Hepatocyte (in vitro differentiated cells): ENCODE data around the gene PARD3B. TPM values are rescaled to one million over a fixed set of nuclear protein-coding genes. Genes with fewer than 3 reads are reported as not detected.

ENCODE experiments used
- DNase-seq: peaks from one replicate; pipeline ENCODE4 v3.0.0-alpha.2; 2016; ENCODE audit warnings: low spot score
- H2AFZ ChIP-seq: fragments of 200-600 bp; sonication (generic); 2 replicates; pipeline ENCODE4 v1.6.0; 2016; ENCODE audit warnings: antibody characterized with exemption, mild to moderate bottlenecking
- H3K27ac ChIP-seq: fragments of 200-600 bp; sonication (generic); 2 replicates; pipeline ENCODE4 v1.5.1; 2016; ENCODE audit warnings: mild to moderate bottlenecking
- H3K27me3 ChIP-seq: fragments of 200-600 bp; sonication (generic); 2 replicates; pipeline ENCODE4 v1.6.1; 2016
- H3K36me3 ChIP-seq: fragments of 200-600 bp; sonication (generic); replicated peaks from 2 replicates; pipeline ENCODE4 v1.5.1; 2016; ENCODE audit warnings: low read depth; ENCODE audit not compliant: insufficient read depth
- H3K4me1 ChIP-seq: fragments of 200-600 bp; sonication (generic); 2 replicates; pipeline ENCODE4 v1.5.1; 2016; ENCODE audit warnings: mild to moderate bottlenecking, moderate library complexity; ENCODE audit not compliant: insufficient read depth
- H3K4me2 ChIP-seq: fragments of 200-600 bp; sonication (generic); 2 replicates; pipeline ENCODE4 v1.6.0; 2016
- H3K4me3 ChIP-seq: fragments of 200-600 bp; sonication (generic); 2 replicates; pipeline ENCODE4 v1.5.1; 2016; ENCODE audit warnings: mild to moderate bottlenecking
- H3K79me2 ChIP-seq: fragments of 200-600 bp; sonication (generic); 2 replicates; pipeline ENCODE4 v1.6.0; 2017; ENCODE audit warnings: mild to moderate bottlenecking
- H3K9me2 ChIP-seq: fragments of 200-600 bp; sonication (generic); replicated peaks from 2 replicates; pipeline ENCODE4 v1.6.0; 2017; ENCODE audit warnings: mild to moderate bottlenecking; ENCODE audit not compliant: insufficient read depth
- H3K9me3 ChIP-seq: fragments of 200-600 bp; sonication (generic); 2 replicates; pipeline ENCODE4 v1.5.1; 2016; ENCODE audit warnings: low read depth, mild to moderate bottlenecking
- H4K20me1 ChIP-seq: fragments of 200-600 bp; sonication (generic); 2 replicates; pipeline ENCODE4 v1.6.0; 2016; ENCODE audit warnings: mild to moderate bottlenecking; ENCODE audit not compliant: insufficient read depth, poor library complexity, severe bottlenecking
- CTCF ChIP-seq: fragments of 200-600 bp; sonication (generic); IDR thresholded peaks from 2 replicates; pipeline ENCODE4 v1.5.1; 2016; ENCODE audit warnings: antibody characterized with exemption, mild to moderate bottlenecking; ENCODE audit not compliant: poor library complexity
- EZH2 ChIP-seq: fragments of 200-600 bp; sonication (generic); IDR thresholded peaks from 2 replicates; pipeline ENCODE4 v1.6.1; 2016; ENCODE audit warnings: antibody characterized with exemption, mild to moderate bottlenecking, borderline replicate concordance
- EZH2phosphoT487 ChIP-seq: fragments of 200-600 bp; sonication (generic); IDR thresholded peaks from one replicate; pipeline ENCODE4 v1.6.1; 2018; ENCODE audit warnings: antibody characterized with exemption, mild to moderate bottlenecking, low read depth, moderate library complexity; ENCODE audit not compliant: unreplicated experiment, severe bottlenecking
- WGBS: methylation state at CpG from one replicate; pipeline ENCODE4 v1.1.6; 2016; ENCODE audit warnings: low lambda C conversion rate; ENCODE audit errors: missing lambda C conversion rate; 5-methylcytosine and 5-hydroxymethylcytosine counted together
- polyA plus RNA-seq: library from polyadenylated mRNA; unstranded; fragments of >200 nt; fragmentation: Nextera tagmentation; extraction: Ambion mirVana; gene quantifications from 2 replicates; pipeline ENCODE4 v1.2.1, GENCODE V29; 2016
- total RNA-seq: library from RNA; depleted of rRNA; stranded (reverse); fragments of >200 nt; gene quantifications from 2 replicates; pipeline ENCODE4 v1.2.3, GENCODE V29; 2014

The PARD3B gene
- total and polyA plus RNA-seq, 2 experiments from 2014 or later: 11.5 to 21.7 TPM

- no peak overlapping the region for H3K4me2 ChIP-seq
- H3K4me3 ChIP-seq: no peak overlapping the region
- 88% methylated on average over 1 of the region's 1 CpG for WGBS
- no peak for DNase-seq
- H4K20me1 ChIP-seq: no peaks in the 10 kb centered on the region
- no peaks in the 10 kb centered on the region for H3K79me2 ChIP-seq
- no peaks in the 10 kb centered on the region for H3K4me1 ChIP-seq
- no peaks in the 10 kb centered on the region for H3K9me2 ChIP-seq
- TF ChIP-seq EZH2phosphoT487 (no peak), EZH2 (no peak), CTCF (no peak)
- no peaks in the 10 kb centered on the region for H3K9me3 ChIP-seq
- no peaks in the 10 kb centered on the region for H3K27me3 ChIP-seq
- H2AFZ ChIP-seq: no peak overlapping the region
- H3K27ac ChIP-seq: no peak overlapping the region
- H3K36me3 ChIP-seq: no peaks in the 10 kb centered on the region
These were observed 347.4 kb downstream of the PARD3B start for GRCh38 chr2:204892506-204893255.

GRCh38 chr2:204896146-204896545 lies 350.9 kb downstream of the PARD3B start:
- H3K36me3 ChIP-seq: no peaks in the 10 kb centered on the region
- no peaks in the 10 kb centered on the region for H3K9me3 ChIP-seq
- WGBS: 87% methylated on average over 4 of the region's 4 CpGs
- H3K79me2 ChIP-seq: no peaks in the 10 kb centered on the region
- no peak overlapping the region for H3K27ac ChIP-seq
- H3K4me2 ChIP-seq: no peak overlapping the region
- TF ChIP-seq EZH2 (no peak), CTCF (no peak), EZH2phosphoT487 (no peak)
- no peaks in the 10 kb centered on the region for H3K9me2 ChIP-seq
- H3K4me1 ChIP-seq: peaks cover 8% of the 10 kb centered on the region
- no peaks in the 10 kb centered on the region for H3K27me3 ChIP-seq
- no peak overlapping the region for H2AFZ ChIP-seq
- no peak overlapping the region for H3K4me3 ChIP-seq
- no peaks in the 10 kb centered on the region for H4K20me1 ChIP-seq
- no peak for DNase-seq

- Histone ChIP-seq H3K9me2 (no peaks in the 10 kb centered on the region), H2AFZ (no peak overlapping the region), H3K36me3 (no peaks in the 10 kb centered on the region), H4K20me1 (no peaks in the 10 kb centered on the region), H3K27ac (no peak overlapping the region), H3K4me2 (no peak overlapping the region), H3K27me3 (no peaks in the 10 kb centered on the region), H3K4me3 (no peak overlapping the region), H3K4me1 (peaks cover 15% of the 10 kb centered on the region), H3K79me2 (no peaks in the 10 kb centered on the region), H3K9me3 (no peaks in the 10 kb centered on the region)
- DNase-seq: no peak
- WGBS: 73% methylated on average over 1 of the region's 1 CpG
- TF ChIP-seq EZH2phosphoT487 (no peak), EZH2 (no peak), CTCF (no peak)
These were observed 352.3 kb downstream of the PARD3B start for GRCh38 chr2:204897561-204897960.
